H1 (cell line): ENCODE results near the gene SH3GL2. TPM values are rescaled to one million over a fixed set of nuclear protein-coding genes. Genes with fewer than 3 reads are reported as not detected.

Source experiments
- CTBP2 ChIP-seq: IDR thresholded peaks from 2 replicates; pipeline ENCODE4 v1.7.0; 2011; ENCODE audit warnings: borderline replicate concordance, mild to moderate bottlenecking, moderate library complexity, mixed read lengths, low read length; ENCODE audit not compliant: insufficient read depth, insufficient read length
- POLR2AphosphoS5 ChIP-seq: IDR thresholded peaks from 2 replicates; pipeline ENCODE4 v1.6.1; 2011; ENCODE audit warnings: low read depth, low read length
- RXRA ChIP-seq: IDR thresholded peaks from 2 replicates; pipeline ENCODE4 v1.6.1; 2011; ENCODE audit warnings: low read depth, mild to moderate bottlenecking, low read length, moderate library complexity; ENCODE audit not compliant: insufficient read depth
- polyA plus RNA-seq, 7 experiments: library from polyadenylated mRNA; depleted of rRNA in 3 of 7; stranded (reverse) in 5 of 7; unstranded in 2 of 7; fragments of >200 nt in 5 of 7; fragments of 200-250 nt in 2 of 7; gene quantifications; 1 replicate in 5 of 7; 2 replicates in 1 of 7; 4 replicates in 1 of 7; pipeline versions ENCODE4 v1.2.1 to v1.2.3, GENCODE V29; 2011 to 2013; ENCODE audit warnings: missing spikeins in 2 of 7, mixed read lengths in 2 of 7
- total RNA-seq: library from RNA; stranded (reverse); fragmentation: NEBNext Ultra II Directional; extraction: Animal tissue kit (Norgen Biotek cat#: 25700); gene quantifications from 2 replicates; pipeline ENCODE4 v1.2.1, GENCODE V29; 2021

Gene SH3GL2
- total and polyA plus RNA-seq, 2 of the 8 experiments (the other 6 are each of a cell fraction or from before 2014, with no cell fraction given), result 4.7 to 5.3 TPM

DNA sequence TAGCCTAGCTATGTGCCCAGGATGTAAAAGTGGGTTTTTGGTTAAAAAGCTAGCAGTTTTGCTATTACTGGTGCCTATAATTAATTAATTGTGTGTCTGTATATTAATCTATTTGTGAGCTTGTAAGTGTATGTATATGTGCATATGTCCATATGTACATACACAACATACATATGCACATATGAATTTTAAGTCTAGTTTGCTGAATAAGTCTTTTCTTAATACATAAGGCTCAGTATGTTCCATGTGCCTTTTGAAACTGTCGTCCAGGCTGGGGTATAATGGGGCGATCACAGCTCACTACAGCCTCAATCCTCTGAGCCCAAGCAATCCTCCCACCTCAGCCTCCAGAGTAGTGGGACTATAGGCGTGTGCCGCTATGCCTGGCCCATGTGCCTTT lies 10.1 kb downstream of the SH3GL2 start (continued):
- no peak for TF ChIP-seq POLR2AphosphoS5
- TF ChIP-seq RXRA, result no peak
- TF ChIP-seq CTBP2, result no peak
